Measurements from ENCODE around the gene NKRF. TPM values are rescaled to one million over a fixed set of nuclear protein-coding genes. Genes with fewer than 3 reads are reported as not detected.

Gene NKRF
- total and polyA plus RNA-seq, 2 donors (not counting 1 experiment from before 2014, with no cell fraction given) = 7.9 to 16.2 TPM

GRCh38 chrX:119625843-119626242 is 19.6 kb upstream of the NKRF start:
- Histone ChIP-seq H3K36me3 (replicated peaks in 1 of 2; ENCODE audit: control extremely low read depth in 1 of 2, control insufficient read depth in 1 of 2, extremely low read depth in 1 of 2, insufficient read depth in 2 of 2, low read length in 1 of 2) (peaks cover 2 to 38% of the 10 kb centered on the region in 2 experiments), H3K4me1 (ENCODE audit: control insufficient read depth in 2 of 2, insufficient read depth in 2 of 2, low read length in 2 of 2) (peaks cover 4 to 5% of the 10 kb centered on the region in 2 donors), H3K4me2 (replicated peaks; ENCODE audit: low read depth, low read length, poor library complexity, severe bottlenecking) (no peak overlapping the region), H3K27ac (ENCODE audit: low read length in 2 of 2) (no peak overlapping the region), H3K9ac (ENCODE audit: low read length) (no peak overlapping the region), H3K27me3 (replicated peaks in 1 of 4; ENCODE audit: control extremely low read depth in 1 of 4, control insufficient read depth in 3 of 4, insufficient read depth in 4 of 4, low read length in 3 of 4) (no peaks in the 10 kb centered on the region), H3K9me3 (ENCODE audit: control extremely low read depth in 1 of 3, control insufficient read depth in 2 of 3, insufficient read depth in 1 of 3, low read length in 2 of 3) (no peaks in the 10 kb centered on the region), H4K20me1 (ENCODE audit: control insufficient read depth, insufficient read depth, low read length, poor library complexity, severe bottlenecking) (no peaks in the 10 kb centered on the region), H2AFZ (ENCODE audit: insufficient read depth, low read depth, low read length, poor library complexity, severe bottlenecking) (no peak overlapping the region), H3K79me2 (ENCODE audit: control insufficient read depth, insufficient read depth, low read length) (peaks cover 7% of the 10 kb centered on the region), H3K4me3 (ENCODE audit: control extremely low read depth in 1 of 5, extremely low read depth in 1 of 5, insufficient read depth in 1 of 5, low read depth in 2 of 5, low read length in 4 of 5) (no peak overlapping the region)
- H3K27me3 Mint-ChIP-seq = no peaks in the 10 kb centered on the region
- intact Hi-C loops (cut with micrococcal nuclease) = no loop called here
- DNase-seq (no peak), ATAC-seq (ENCODE audit: low read depth) (no peak)
- no peak overlapping the region for H3K4me3 Mint-ChIP-seq
- no peaks in the 10 kb centered on the region for H3K9me3 Mint-ChIP-seq (ENCODE audit: insufficient read depth)
- no peak for TF ChIP-seq EZH2 (IDR thresholded peaks at IDR 0.05; ENCODE audit: borderline replicate concordance, insufficient read depth, low read depth, low read length, poor library complexity, severe bottlenecking)
- TF ChIP-seq CTCF (IDR thresholded peaks at IDR 0.05) = no peak
- H3K4me1 Mint-ChIP-seq = peaks cover 10% of the 10 kb centered on the region
- CTCF ChIA-PET = interaction anchor here (1.6 kb wide), 1 partner anchor 11 kb away, joined by 8 read pairs; no protein-coding TSS in a partner anchor
- POLR2A ChIA-PET = no interaction called here
- no CpG with 5 or more reads among the region's 2 CpGs for WGBS (ENCODE audit: insufficient coverage)
- no peak overlapping the region for H3K27ac Mint-ChIP-seq

DNA sequence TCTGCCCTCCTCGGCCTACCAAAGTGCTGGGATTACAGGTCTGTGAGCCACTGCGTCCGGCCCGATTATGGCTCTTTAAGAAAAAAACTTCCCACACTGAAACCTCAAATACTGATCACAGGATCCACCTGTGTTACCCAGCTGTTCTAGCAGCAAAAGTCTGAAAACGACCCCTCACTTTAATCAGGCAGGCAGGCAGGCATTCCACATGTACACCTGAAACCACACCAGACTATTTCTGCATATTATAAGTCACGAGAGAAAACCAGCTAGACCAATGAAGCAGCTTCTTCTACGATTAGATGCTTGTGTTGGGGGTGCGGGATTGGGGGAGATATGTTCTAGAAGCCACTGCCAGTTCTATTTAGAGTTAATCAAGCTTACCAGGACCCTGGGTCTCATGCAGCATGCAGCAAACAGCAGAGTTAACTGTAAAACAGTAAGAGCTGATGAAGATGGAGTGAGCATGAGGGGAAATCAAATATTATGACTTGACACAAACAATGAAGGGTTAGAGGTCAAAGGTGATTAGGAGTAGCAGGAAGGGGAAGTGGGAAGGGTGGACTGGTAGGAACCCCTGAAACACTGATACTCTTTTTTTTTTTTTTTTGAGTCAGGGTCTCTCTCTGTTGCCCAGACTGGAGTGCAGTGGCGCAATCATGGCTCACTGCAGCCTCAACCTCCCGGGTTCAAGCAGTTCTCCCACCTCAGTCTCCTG is 18.9 kb upstream of the NKRF start:
- Histone ChIP-seq H3K4me1 (ENCODE audit: control insufficient read depth in 2 of 2, insufficient read depth in 2 of 2, low read length in 2 of 2) (peaks cover 5 to 10% of the 10 kb centered on the region in 2 donors), H3K9ac (ENCODE audit: low read length) (no peak overlapping the region), H4K20me1 (ENCODE audit: control insufficient read depth, insufficient read depth, low read length, poor library complexity, severe bottlenecking) (no peaks in the 10 kb centered on the region), H3K79me2 (ENCODE audit: control insufficient read depth, insufficient read depth, low read length) (peaks cover 4% of the 10 kb centered on the region), H3K27me3 (replicated peaks in 1 of 4; ENCODE audit: control extremely low read depth in 1 of 4, control insufficient read depth in 3 of 4, insufficient read depth in 4 of 4, low read length in 3 of 4) (no peaks in the 10 kb centered on the region), H2AFZ (ENCODE audit: insufficient read depth, low read depth, low read length, poor library complexity, severe bottlenecking) (no peak overlapping the region), H3K36me3 (replicated peaks in 1 of 2; ENCODE audit: control extremely low read depth in 1 of 2, control insufficient read depth in 1 of 2, extremely low read depth in 1 of 2, insufficient read depth in 2 of 2, low read length in 1 of 2) (peaks cover 2 to 35% of the 10 kb centered on the region in 2 experiments), H3K4me2 (replicated peaks; ENCODE audit: low read depth, low read length, poor library complexity, severe bottlenecking) (no peak overlapping the region), H3K27ac (ENCODE audit: low read length in 2 of 2) (no peak overlapping the region), H3K9me3 (ENCODE audit: control extremely low read depth in 1 of 3, control insufficient read depth in 2 of 3, insufficient read depth in 1 of 3, low read length in 2 of 3) (no peaks in the 10 kb centered on the region), H3K4me3 (ENCODE audit: control extremely low read depth in 1 of 5, extremely low read depth in 1 of 5, insufficient read depth in 1 of 5, low read depth in 2 of 5, low read length in 4 of 5) (no peak overlapping the region)
- POLR2A ChIA-PET = no interaction called here
- intact Hi-C loops (cut with micrococcal nuclease) = no loop called here
- ATAC-seq (ENCODE audit: low read depth) (no peak), DNase-seq (no peak)
- CTCF ChIA-PET = interaction anchor here (0.9 to 1.6 kb wide), 2 partner anchors 11 to 160 kb away, joined by 3 to 8 read pairs; no protein-coding TSS in a partner anchor
- 98% methylated on average over 4 of the region's 10 CpGs for WGBS (ENCODE audit: insufficient coverage)
- H3K4me3 Mint-ChIP-seq = no peak overlapping the region
- H3K4me1 Mint-ChIP-seq = peaks cover 11% of the 10 kb centered on the region
- H3K27ac Mint-ChIP-seq = peak overlapping the region; percentile 41
- no peaks in the 10 kb centered on the region for H3K9me3 Mint-ChIP-seq (ENCODE audit: insufficient read depth)
- TF ChIP-seq EZH2 (IDR thresholded peaks at IDR 0.05; ENCODE audit: borderline replicate concordance, insufficient read depth, low read depth, low read length, poor library complexity, severe bottlenecking) (no peak), CTCF (IDR thresholded peaks at IDR 0.05) (no peak)
- H3K27me3 Mint-ChIP-seq = no peaks in the 10 kb centered on the region
